Measurements from ENCODE around the gene TNFSF11. TPM values are rescaled to one million over a fixed set of nuclear protein-coding genes. Genes with fewer than 3 reads are reported as not detected.

Gene TNFSF11
- total RNA-seq, 1 donor from 2014 or later, result not detected

GRCh38 chr13:42612021-42612765 lies 38.2 kb downstream of the TNFSF11 start:
- Mint-ChIP-seq H3K27me3 (peaks cover 24% of the 10 kb centered on the region), H3K4me3 (ENCODE audit: low read depth) (no peak overlapping the region), H3K9me3 (ENCODE audit: low read depth) (no peaks in the 10 kb centered on the region), H3K4me1 (ENCODE audit: low read depth) (peaks cover 2% of the 10 kb centered on the region), H3K27ac (no peak overlapping the region), H3K36me3 (ENCODE audit: insufficient read depth) (no peaks in the 10 kb centered on the region)
- DNase-seq (ENCODE audit: low spot score, unreplicated experiment), result no peak
- no peak for TF ChIP-seq CTCF (IDR thresholded peaks at IDR 0.05; ENCODE audit: unreplicated experiment)

GRCh38 chr13:42614436-42615035 lies 40.6 kb downstream of the TNFSF11 start:
- Mint-ChIP-seq H3K27me3 (peaks cover 22% of the 10 kb centered on the region), H3K9me3 (ENCODE audit: low read depth) (no peaks in the 10 kb centered on the region), H3K27ac (no peak overlapping the region), H3K4me1 (ENCODE audit: low read depth) (peaks cover 2% of the 10 kb centered on the region), H3K36me3 (ENCODE audit: insufficient read depth) (no peaks in the 10 kb centered on the region), H3K4me3 (ENCODE audit: low read depth) (no peak overlapping the region)
- no peak for TF ChIP-seq CTCF (IDR thresholded peaks at IDR 0.05; ENCODE audit: unreplicated experiment)
- DNase-seq (ENCODE audit: low spot score, unreplicated experiment), result no peak

- Mint-ChIP-seq H3K9me3 (ENCODE audit: low read depth) (no peaks in the 10 kb centered on the region), H3K4me1 (ENCODE audit: low read depth) (peaks cover 7% of the 10 kb centered on the region), H3K36me3 (ENCODE audit: insufficient read depth) (no peaks in the 10 kb centered on the region), H3K27ac (no peak overlapping the region), H3K4me3 (ENCODE audit: low read depth) (no peak overlapping the region), H3K27me3 (peaks cover 19% of the 10 kb centered on the region)
- no peak for DNase-seq (ENCODE audit: low spot score, unreplicated experiment)
- TF ChIP-seq CTCF (IDR thresholded peaks at IDR 0.05; ENCODE audit: unreplicated experiment), result no peak
Observed at GRCh38 chr13:42615691-42616090, 41.7 kb downstream of the TNFSF11 start.

GRCh38 chr13:42617221-42617620 lies 43.3 kb downstream of the TNFSF11 start:
- H3K4me1 Mint-ChIP-seq (ENCODE audit: low read depth), result peaks cover 12% of the 10 kb centered on the region
- no peak for TF ChIP-seq CTCF (IDR thresholded peaks at IDR 0.05; ENCODE audit: unreplicated experiment)
- no peaks in the 10 kb centered on the region for H3K9me3 Mint-ChIP-seq (ENCODE audit: low read depth)
- H3K36me3 Mint-ChIP-seq (ENCODE audit: insufficient read depth), result no peaks in the 10 kb centered on the region
- no peak overlapping the region for H3K27ac Mint-ChIP-seq
- H3K4me3 Mint-ChIP-seq (ENCODE audit: low read depth), result no peak overlapping the region
- no peak for DNase-seq (ENCODE audit: low spot score, unreplicated experiment)
- peaks cover 17% of the 10 kb centered on the region for H3K27me3 Mint-ChIP-seq

- H3K4me1 Mint-ChIP-seq (ENCODE audit: low read depth), result peaks cover 10% of the 10 kb centered on the region
- H3K27me3 Mint-ChIP-seq, result peaks cover 10% of the 10 kb centered on the region
- H3K27ac Mint-ChIP-seq, result no peak overlapping the region
- H3K9me3 Mint-ChIP-seq (ENCODE audit: low read depth), result no peaks in the 10 kb centered on the region
- TF ChIP-seq CTCF (IDR thresholded peaks at IDR 0.05; ENCODE audit: unreplicated experiment), result no peak
- no peak for DNase-seq (ENCODE audit: low spot score, unreplicated experiment)
- no peak overlapping the region for H3K4me3 Mint-ChIP-seq (ENCODE audit: low read depth)
- no peaks in the 10 kb centered on the region for H3K36me3 Mint-ChIP-seq (ENCODE audit: insufficient read depth)
Observed at GRCh38 chr13:42623916-42624315, 50.0 kb downstream of the TNFSF11 start.

All from progenitor cell of endocrine pancreas (in vitro differentiated cells).